C4-2B (cell line): ENCODE measurements around the gene TMTC2.

Experiments
- H3K27ac ChIP-seq: fragments of 450-650 bp; 2 replicates; pipeline ENCODE4 v1.5.1; 2017
- CTCF ChIP-seq: fragments of 450-650 bp; conservative IDR thresholded peaks from 2 replicates; pipeline ENCODE4 v1.5.1; 2017; ENCODE audit warnings: mild to moderate bottlenecking
- ZFX ChIP-seq: fragments of 450-650 bp; IDR thresholded peaks from 2 replicates; pipeline ENCODE4 v1.6.1; 2017

TMTC2 gene

DNA sequence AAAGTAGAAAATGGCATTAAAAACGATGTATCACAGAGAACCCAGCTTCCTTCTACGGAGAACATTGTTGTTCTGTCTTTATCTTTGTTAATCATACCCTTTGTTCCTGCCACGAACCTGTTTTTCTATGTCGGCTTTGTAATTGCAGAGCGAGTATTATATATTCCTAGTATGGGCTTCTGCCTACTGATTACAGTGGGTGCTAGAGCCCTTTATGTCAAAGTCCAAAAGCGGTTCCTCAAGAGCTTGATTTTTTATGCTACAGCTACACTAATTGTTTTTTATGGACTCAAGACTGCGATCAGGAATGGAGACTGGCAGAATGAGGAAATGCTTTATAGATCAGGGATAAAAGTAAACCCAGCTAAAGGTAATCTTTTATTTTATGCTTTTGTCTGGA lies 209.6 kb downstream of the TMTC2 start:
- no peak overlapping the region for H3K27ac ChIP-seq
- no peak for TF ChIP-seq ZFX
- no peak for TF ChIP-seq CTCF

DNA sequence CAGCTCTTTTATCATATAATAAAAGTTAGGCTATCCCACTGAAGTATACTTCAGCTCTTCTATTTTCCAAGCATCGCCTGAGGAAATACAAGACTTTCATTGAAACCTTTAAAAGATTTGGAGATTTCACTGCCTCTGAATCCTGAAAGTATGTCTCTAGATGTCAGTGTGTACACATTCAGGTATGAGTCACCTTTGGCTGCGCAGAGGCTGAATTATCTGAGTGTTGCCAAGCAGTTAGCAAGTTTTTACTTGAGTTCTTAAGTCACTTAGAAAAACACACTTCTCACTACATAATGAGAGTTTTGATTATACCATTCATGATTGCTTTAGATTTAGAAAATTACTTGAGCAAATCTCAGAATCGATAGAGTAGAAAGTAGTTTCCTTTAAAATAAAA lies 210.3 kb downstream of the TMTC2 start:
- TF ChIP-seq ZFX (no peak), CTCF (peak; percentile 40)

GRCh38 chr12:82898441-82898840 lies 211.7 kb downstream of the TMTC2 start:
- H3K27ac ChIP-seq: no peak overlapping the region
- TF ChIP-seq ZFX: no peak
- no peak for TF ChIP-seq CTCF

More for the DNA sequence above, 210.3 kb downstream of the TMTC2 start:
- no peak overlapping the region for H3K27ac ChIP-seq

- no peak for TF ChIP-seq ZFX
- TF ChIP-seq CTCF: no peak
- no peak overlapping the region for H3K27ac ChIP-seq
These were observed 217.6 kb downstream of the TMTC2 start for GRCh38 chr12:82904219-82904790.

- TF ChIP-seq ZFX (no peak), CTCF (no peak)
- H3K27ac ChIP-seq: no peak overlapping the region
These were observed 223.7 kb downstream of the TMTC2 start for GRCh38 chr12:82910246-82910893.

DNA sequence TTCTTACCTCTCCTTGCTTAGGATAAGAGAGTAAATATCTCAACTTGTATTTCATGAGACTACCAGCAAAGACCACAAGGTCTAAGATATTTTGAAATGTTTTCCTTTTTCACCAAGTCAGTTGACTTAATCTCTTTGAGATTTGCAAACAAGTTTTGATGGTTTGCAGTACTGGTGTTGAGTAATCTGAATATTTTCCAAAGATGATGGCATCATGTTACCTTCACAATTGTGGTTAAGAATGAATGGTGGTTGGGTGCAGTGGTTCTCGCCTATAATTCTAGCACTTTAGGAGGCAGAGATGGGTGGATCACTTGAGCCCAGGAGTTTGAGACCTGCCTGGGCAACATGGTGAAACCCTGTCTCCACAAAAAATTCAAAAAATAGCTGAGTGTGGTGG lies 225.7 kb downstream of the TMTC2 start:
- no peak for TF ChIP-seq CTCF
- no peak for TF ChIP-seq ZFX
- H3K27ac ChIP-seq: no peak overlapping the region

GRCh38 chr12:82919388-82920054 lies 232.8 kb downstream of the TMTC2 start:
- TF ChIP-seq ZFX: no peak
- no peak for TF ChIP-seq CTCF
- no peak overlapping the region for H3K27ac ChIP-seq
